Adipose tissue (tissue), 3 donors: Measurements from ENCODE around the gene ZMPSTE24. TPM values are rescaled to one million over a fixed set of nuclear protein-coding genes. Genes with fewer than 3 reads are reported as not detected.
A peak's percentile ranks its signal among the peaks of the same experiment; 100 is the strongest.
"Not testable (repeated sequence)": the region's sequence is repeated elsewhere in the genome, so short reads cannot be mapped to it uniquely, and the experiment has no call there.

Source experiments
- H3K27ac ChIP-seq: one replicate; pipeline ENCODE4 v1.5.1; 2013; ENCODE audit warnings: low read depth, low read length
- WGBS, 3 donors: extraction: QIAGEN DNeasy Blood & Tissue Kit; methylation state at CpG; one replicate each; pipeline ENCODE4 v1.1.7; 2013; 5-methylcytosine and 5-hydroxymethylcytosine counted together
- polyA plus RNA-seq, 3 donors: library from polyadenylated mRNA; stranded (reverse); fragments of 200-250 nt; gene quantifications; one replicate each; pipeline ENCODE4 v1.2.3, GENCODE V29; 2013
- donor health status: healthy with polysubstance abuse.
- donor health status: Bipolar disorder and iron deficiency.
- donor health status: healthy.

The ZMPSTE24 gene
- polyA plus RNA-seq = 10 to 100 TPM; 10.3 to 16.2 (median 14.7) TPM

DNA sequence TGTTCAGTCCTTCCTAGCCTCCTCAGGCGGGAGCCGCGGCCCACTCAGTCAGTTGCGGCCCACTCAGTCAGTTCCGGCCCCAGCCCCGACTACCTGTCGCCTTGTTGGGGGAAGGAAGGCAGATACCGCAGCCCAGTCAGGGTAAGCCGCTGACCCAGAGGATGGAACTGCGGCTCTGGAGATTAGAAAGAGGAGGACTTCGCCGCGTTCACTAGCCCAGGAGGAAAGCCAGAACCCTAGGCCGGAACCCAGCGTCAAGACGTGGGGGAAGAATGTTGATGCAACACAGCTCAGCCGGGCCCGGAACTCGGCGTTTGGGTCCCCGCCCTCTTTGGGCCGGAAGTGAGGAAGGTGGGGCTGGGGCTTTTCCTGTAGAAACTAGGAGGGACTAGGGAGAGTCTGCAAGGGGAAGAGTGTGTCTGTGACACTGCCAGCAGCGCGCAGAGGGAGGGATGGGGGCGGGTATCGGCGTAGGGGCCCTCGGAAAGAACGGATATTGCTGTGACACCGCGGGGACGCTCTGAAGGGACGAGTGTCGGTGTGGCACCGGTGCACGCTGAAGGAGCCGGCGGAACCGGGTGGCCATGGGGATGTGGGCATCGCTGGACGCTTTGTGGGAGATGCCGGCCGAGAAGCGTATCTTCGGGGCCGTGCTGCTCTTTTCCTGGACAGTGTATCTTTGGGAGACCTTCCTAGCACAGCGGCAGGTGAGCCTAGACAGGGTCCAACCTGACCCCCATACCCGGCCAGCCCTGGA, at the start of gene ZMPSTE24:
ZMPSTE24 (plus strand) TSS at position 549 of the 757 bp plus-strand sequence; CDS start at position 585, 36 bp downstream.
- WGBS, 3 donors = 0 to 1% (median 0%) methylated on average over 48 of the region's 48 CpGs

DNA sequence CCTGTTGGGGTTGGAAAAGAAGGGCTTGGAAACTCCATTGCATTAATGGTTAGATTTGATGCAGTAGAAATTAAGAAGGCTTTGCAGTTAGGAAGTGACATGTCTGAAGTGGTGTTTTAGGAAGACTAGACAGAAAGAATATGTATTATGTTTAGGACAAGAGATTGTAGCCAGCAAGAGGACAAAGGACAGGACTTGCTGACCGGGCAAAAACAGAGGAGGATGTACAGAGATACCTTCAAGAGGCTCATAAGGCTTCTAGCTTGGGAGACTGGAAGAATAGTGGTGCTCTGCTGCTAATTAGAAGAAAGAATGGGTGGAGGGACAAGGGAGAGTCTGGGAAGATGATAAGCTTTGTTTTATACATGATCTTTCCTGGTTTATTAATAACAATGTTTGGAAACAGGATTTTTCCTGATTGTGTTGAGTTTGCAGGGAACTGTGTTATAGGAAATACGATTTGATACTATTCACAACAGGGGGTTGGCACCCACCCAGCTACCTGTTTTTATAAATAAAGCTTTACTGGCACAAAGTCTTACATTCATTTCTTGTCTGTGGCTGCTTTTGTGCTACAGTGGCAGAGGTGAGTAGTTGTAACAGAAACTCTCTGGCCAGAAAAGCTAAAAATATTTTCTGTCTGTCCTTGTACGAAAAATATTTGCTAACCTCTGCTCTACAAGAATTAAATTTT, 47.4 kb upstream of the ZMPSTE24 start:
- H3K27ac ChIP-seq = no peak overlapping the region
- 79 to 82% (median 79%) methylated on average over 3 of the region's 3 CpGs for WGBS, 3 donors

More for the DNA sequence above, at the start of gene ZMPSTE24:
- H3K27ac ChIP-seq = peak within 1 kb of the TSS; percentile 94

DNA sequence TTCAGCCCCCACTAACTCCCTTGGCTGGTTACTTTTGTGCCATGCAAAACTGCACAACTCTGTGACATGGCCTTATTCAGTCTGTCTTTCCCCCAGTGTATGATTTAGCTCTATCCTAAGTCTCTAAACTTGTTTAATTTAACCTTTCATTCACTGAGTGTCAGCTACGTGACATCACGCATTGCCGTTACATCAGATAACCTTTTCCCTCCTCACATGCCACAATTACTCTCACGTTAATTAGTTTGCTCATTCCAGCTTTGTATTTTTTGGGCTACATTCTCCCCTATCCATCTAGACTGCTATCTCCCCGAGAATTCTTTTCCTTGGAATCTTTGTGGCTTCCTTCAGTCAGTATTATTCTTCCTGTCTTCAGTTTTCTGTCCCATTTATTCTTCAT, 39.7 kb upstream of the ZMPSTE24 start:
- H3K27ac ChIP-seq = no peak overlapping the region
- 95 to 97% (median 95%) methylated on average over 5 of the region's 5 CpGs for WGBS, 3 donors

DNA sequence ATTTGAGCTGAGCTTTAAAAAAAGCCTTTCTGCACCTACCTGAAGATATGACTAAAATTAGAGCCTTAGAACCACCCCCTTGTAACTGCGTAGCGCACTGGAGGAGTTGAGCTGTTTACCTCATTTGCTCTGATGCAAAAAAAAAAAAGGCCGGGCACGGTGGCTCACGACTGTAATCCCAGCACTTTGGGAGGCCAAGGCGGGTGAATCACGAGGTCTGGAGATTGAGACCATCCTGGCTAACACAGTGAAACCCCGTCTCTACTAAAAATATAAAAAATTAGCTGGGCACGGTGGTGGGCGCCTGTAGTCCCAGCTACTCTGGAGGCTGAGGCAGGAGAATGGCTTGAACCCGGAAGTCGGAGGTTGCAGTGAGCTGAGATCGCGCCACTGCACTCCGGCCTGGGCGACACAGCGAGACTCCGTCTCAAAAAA, 36.5 kb upstream of the ZMPSTE24 start:
- 94 to 98% (median 95%) methylated on average over 16 to 18 of the region's 18 CpGs for WGBS, 3 donors
- H3K27ac ChIP-seq = not testable (repeated sequence)

DNA sequence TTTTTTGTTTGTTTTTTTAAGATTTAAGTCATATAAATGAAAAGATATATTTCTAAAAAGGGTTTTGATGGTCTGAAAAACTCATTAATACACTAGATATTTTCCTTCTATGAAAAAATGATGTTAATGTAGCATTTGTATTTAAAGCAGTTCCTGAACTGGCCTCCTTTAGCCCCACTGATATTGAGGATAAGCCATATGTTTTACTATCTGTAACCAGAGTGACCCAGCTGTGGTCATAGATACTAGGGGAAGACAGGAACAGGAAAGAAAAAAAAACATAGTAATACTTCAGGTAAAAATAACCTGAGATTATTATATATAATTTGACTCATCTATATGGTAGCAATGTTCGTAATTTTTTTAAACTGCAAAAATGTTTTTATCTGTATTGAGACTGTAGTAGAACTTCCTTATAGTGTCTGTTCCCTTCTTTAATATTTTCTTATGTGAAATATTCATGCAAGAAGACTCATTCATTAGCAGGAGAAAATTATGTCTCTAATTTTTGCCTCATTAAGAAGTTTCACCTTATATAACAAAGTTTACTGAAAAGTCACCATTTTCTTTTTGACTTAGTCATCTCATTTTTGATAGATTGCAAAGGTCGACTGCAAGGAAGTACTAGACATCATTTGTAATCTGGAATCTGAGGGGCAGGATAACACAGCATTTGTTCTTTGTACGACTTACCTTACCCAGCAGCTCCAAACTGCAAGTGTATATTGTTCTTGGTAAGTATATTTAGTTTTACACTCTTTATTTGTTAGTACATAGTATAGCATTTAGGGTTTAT, 35.9 kb upstream of the ZMPSTE24 start:
- 78 to 85% (median 83%) methylated on average over 3 of the region's 3 CpGs for WGBS, 3 donors

DNA sequence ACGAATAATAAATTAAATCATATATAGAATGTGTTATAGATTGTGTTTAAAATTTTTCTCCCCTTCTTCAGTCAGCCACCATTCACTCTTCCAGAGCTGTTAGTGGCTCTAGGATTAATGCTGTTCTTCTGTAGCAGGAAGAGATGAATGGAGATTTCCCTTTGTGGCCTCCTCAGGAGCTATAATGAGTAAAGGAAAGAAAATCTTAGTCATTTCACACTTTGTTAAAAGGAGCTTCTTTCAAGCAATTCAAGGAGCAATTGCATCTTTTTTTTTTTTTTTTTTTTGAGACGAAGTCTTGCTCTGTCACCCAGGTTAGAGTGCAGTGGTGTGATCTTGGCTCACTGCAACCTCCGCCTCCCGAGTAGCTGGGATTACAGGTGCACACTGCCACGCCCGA, 34.0 kb upstream of the ZMPSTE24 start:
- 96 to 97% (median 97%) methylated on average over 5 to 6 of the region's 6 CpGs for WGBS, 3 donors

More for the DNA sequence above, 35.9 kb upstream of the ZMPSTE24 start:
- no peak overlapping the region for H3K27ac ChIP-seq

DNA sequence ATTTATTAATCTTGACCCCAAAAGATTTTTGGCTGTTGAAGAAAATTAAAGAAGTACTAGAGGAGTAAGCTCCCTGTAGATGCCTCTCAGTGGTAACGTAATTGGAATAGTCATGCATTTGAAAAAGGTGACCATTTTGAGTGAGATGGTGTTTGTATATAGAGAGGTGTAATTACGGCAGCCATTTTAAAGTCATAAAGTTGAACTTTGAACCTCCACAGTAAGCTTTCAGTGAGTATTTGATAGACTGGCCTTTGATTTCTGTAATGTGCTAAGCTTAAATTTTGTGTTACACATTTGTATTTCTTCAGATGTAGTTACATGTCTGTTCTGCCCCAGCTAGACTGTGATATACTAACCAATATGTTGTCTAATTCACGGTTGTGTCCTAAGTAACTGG, 31.8 kb upstream of the ZMPSTE24 start:
- 73 to 97% (median 96%) methylated on average over 3 of the region's 3 CpGs for WGBS, 3 donors
- H3K27ac ChIP-seq = no peak overlapping the region

More for the DNA sequence above, 34.0 kb upstream of the ZMPSTE24 start:
- H3K27ac ChIP-seq = no peak overlapping the region

DNA sequence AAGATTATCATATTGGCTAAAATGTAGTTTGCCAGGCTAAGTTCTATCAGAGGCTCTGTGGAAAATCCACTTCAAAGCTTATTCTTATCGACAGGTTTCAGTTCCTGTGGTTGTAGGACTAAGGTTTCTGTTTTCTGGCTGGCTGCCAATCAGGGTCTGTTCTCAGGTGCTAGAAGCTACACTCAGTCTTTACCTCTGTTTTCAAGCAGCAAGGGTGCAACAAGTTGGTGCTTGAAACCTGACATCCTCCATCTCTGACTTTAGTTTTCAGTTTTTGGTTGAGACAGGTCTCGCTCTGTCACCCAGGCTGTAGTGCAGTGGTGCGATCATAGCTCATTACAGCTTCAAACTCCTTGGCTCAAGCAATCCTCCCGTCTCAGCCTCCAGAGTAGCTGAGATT, 25.6 kb upstream of the ZMPSTE24 start:
- H3K27ac ChIP-seq = no peak overlapping the region
- 87 to 92% (median 91%) methylated on average over 4 of the region's 4 CpGs for WGBS, 3 donors

DNA sequence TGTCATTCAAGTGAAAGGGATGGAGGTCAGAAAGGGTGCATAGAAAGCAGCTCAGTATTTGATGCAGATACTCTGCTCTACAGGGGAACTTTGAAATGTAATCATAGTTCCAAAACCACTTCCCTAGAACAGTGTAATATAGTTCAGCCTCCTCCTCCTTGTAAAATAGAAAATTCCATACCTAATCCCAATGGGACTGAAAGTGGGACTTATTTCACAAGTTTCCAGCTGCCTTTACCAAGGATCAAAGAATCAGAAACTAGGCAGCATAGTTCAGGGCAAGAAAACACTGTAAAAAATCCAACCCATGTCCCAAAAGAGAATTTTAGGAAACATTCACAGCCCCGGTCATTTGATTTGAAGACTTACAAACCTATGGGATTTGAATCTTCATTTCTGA, 18.4 kb upstream of the ZMPSTE24 start:
- no peak overlapping the region for H3K27ac ChIP-seq
- 74 to 97% (median 80%) methylated on average over 1 of the region's 1 CpG for WGBS, 3 donors

DNA sequence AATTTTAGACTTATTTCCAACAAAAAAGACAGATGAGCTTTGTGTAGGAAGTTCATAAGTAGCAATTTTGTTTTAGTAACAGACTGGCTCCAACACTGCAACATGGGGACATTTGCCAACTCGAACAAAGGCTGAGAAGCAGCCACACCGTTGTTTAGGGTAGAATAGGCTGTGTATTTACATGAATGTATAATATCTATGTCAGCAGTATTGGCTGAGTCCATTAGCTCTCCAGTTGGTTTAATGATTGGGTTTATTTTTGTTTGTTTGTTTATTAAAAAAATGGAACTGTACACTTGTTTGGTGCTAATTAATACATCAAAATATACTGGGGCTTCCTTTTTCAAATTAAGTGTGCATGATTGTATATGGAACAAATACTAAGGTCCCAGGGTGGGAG, 17.6 kb upstream of the ZMPSTE24 start:
- WGBS, 3 donors = 90 to 94% (median 94%) methylated on average over 2 of the region's 2 CpGs
- no peak overlapping the region for H3K27ac ChIP-seq

DNA sequence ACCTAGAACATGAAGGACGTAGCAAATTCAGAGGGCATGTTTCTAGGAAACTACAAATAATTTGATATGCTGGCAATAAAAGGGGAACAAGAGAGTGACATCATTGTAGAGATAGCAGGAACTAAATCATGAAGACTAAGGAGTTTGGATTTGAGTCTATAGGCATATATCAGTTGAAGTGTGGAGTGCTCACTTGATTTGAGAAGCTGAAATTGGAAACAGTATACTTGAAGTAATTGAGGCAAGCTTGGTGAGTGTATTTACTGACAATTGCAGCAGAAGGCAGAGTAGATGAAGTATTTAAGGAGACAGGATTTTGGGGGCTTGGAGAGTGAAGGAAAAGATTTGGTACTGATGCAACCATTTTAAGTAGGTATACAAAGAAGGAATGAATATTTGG, 16.7 kb upstream of the ZMPSTE24 start:
- 72 to 100% (median 82%) methylated on average over 1 of the region's 1 CpG for WGBS, 3 donors
- no peak overlapping the region for H3K27ac ChIP-seq

DNA sequence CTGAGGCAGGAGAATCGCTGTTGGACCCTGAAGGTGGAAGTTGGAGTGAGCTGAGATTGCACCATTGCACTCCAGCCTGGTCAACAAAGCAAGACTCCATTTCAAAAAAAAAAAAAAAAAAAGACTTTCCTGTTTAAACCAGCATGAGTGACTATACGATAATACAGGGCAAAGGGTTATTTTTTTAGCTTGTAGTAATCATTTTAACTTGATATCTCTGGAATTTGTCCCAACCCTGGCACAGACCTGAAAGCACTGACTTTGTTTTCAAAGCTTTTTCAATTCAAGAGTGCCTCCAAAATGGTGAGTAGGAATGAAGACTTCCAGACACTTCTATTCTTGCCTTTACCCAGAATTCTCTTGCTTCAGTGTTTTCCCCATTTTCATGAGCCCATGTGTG, 14.7 kb upstream of the ZMPSTE24 start:
- WGBS, 3 donors = 41 to 48% (median 43%) methylated on average over 2 of the region's 2 CpGs

DNA sequence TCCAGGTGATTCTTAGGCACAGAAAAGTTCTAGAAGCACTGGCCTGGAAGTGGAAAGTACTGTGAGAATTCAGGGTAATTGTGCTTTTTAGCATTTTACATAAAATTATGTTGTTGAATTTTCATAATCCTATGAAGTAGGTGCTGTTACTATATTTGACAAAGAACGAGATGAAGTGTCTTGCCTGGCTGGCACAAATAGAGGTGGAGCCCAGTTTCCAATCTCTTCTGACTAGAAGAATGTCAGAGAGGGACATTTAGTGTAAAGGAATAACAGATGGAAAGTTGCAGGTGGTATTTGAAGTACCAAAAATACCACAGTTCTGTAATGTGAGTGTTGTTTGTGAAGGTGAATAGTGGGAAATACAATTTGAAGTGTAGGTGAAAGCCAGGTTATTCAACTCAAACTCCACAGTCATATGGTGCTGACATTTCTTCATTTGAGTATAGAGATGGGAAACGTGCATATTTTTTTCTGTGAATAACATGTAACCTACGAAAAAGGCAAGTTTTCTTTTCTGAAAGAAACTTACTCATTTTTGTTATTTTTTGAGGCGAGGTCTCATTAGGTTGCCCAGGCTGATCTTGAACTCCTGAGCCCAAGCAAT, 13.8 kb upstream of the ZMPSTE24 start:
- 76 to 79% (median 76%) methylated on average over 4 of the region's 4 CpGs for WGBS, 3 donors
- H3K27ac ChIP-seq = no peak overlapping the region

More for the DNA sequence above, 14.7 kb upstream of the ZMPSTE24 start:
- no peak overlapping the region for H3K27ac ChIP-seq

DNA sequence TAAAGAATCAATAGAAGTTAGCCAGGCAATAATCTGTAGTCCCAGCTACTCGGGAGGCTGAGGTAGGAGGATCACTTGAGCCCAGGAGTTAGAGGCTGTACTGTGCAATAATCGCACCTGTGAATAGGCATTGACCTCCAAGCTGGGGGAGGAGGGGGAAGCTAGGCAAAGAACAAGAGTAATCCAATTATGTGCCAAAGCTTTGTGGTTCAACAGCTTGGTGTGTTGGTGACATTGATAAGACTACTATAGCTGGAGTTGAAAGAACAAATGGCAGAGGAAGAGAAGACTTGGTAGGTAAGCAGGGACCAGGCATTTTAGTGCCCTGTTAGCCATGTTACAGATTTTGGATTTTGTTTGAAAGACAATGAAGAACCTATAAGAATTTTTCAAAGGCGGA, 12.3 kb upstream of the ZMPSTE24 start:
- WGBS, 3 donors = 80 to 98% (median 97%) methylated on average over 3 of the region's 3 CpGs
- no peak overlapping the region for H3K27ac ChIP-seq

DNA sequence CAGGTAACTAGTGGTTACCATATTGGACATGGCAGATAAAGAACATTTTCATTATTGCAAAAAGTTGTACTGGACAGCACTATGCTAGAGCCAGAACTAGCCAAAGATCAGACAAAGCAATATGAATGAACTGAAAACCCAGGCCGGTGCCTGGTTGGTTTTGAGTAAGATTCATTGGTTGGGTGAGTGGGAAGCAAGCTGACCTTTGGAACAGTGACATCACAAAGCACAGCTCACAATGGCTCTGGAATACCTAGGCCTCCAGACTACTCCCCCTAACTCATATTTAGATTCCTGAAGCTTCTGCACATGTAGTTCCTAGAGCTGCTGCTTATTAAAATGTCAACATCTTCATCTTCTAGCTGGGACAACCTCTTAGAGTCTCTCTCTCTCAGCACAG, 10.4 kb upstream of the ZMPSTE24 start, which contains the start of gene TMCO2:
TMCO2 (plus strand) TSS at position 283 of the 400 bp plus-strand sequence; CDS start at position 340, 57 bp downstream.
- 20 to 82% (median 75%) methylated on average over 1 of the region's 1 CpG for WGBS, 3 donors
- H3K27ac ChIP-seq = no peak within 1 kb of the TSS

DNA sequence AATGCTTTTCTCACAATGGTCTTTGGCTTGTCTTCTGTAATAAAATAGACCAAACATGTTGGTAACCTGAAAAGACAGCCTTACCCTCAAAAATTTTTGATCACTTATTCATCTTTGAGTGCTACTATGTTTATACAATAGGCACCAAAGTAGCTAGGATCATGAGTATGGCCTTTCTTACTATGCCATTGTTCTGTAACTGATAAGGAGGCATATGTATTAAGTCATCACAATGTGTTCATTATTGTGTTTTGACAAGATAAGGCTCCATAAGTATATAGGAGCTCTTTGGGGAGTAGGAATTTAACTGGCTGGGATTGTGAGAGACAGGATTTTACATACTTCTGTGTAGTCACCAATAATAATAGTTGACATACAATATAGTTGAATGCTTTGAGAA, 9.6 kb upstream of the ZMPSTE24 start:
- no peak overlapping the region for H3K27ac ChIP-seq

DNA sequence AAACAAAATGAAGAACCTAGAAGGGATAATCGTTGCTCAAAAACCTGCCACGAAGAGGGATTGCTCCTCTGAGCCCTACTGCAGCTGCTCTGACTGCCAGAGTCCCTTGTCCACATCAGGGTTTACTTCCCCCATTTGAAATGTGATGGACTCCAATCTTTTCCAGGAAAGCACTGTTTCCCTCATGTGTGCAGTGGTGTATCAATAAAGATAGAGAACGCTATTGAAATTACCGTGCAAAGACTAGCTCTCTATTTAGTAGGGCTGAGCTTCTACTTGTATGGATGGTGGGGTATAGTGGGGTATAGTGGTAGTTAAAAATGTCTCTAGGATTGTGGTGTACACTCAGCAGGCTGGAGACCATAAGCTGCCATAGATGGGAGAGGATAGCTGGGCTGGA, 6.6 kb upstream of the ZMPSTE24 start:
- WGBS, 3 donors = 68 to 80% (median 78%) methylated on average over 4 of the region's 4 CpGs
- no peak overlapping the region for H3K27ac ChIP-seq

DNA sequence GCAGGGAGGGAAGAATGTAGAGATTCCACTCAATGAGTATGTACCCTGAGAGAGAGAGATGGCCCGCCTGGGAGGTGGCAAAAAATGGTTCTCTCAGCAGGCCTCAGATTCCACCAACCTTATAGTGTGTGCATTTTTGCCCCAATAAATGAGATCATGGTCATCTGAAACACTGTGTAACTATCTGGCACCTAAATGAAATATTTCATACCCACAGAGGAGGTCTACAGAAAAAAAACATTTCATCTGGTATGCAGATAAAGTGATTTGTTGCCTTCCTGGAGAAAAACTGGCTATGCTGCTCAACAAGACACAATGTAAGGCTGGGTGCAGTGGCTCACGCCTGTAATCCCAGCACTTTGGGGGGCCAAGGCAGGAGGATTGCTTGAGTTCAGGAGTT, 5.4 kb upstream of the ZMPSTE24 start:
- H3K27ac ChIP-seq = no peak overlapping the region
- 67 to 93% (median 93%) methylated on average over 2 of the region's 2 CpGs for WGBS, 3 donors

DNA sequence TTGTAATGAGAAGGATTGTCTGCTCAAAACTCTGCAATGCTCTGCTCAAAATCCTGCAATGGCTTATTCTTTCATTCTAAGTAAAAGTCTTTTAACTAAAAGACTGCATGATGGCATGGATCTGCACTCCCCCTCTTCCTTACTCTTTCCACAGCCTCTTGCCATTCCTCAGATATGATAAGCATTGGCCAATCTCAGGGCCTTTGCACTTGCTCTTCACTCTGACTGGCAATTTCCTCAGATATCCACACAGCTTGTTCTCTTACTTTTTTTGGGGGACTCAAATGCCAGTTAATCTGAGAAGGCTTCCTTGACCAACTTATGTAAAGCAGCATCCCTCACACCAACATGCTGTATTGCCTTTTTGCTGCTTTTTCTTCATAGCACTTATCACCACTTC, 2.8 kb upstream of the ZMPSTE24 start:
- H3K27ac ChIP-seq = no peak overlapping the region
